ENCODE results near the gene ARL15. TPM values are rescaled to one million over a fixed set of nuclear protein-coding genes. Genes with fewer than 3 reads are reported as not detected.

The ARL15 gene
- polyA plus RNA-seq, 1 of the 3 experiments (the other 2 are of a cell fraction), result 6.4 TPM

DNA sequence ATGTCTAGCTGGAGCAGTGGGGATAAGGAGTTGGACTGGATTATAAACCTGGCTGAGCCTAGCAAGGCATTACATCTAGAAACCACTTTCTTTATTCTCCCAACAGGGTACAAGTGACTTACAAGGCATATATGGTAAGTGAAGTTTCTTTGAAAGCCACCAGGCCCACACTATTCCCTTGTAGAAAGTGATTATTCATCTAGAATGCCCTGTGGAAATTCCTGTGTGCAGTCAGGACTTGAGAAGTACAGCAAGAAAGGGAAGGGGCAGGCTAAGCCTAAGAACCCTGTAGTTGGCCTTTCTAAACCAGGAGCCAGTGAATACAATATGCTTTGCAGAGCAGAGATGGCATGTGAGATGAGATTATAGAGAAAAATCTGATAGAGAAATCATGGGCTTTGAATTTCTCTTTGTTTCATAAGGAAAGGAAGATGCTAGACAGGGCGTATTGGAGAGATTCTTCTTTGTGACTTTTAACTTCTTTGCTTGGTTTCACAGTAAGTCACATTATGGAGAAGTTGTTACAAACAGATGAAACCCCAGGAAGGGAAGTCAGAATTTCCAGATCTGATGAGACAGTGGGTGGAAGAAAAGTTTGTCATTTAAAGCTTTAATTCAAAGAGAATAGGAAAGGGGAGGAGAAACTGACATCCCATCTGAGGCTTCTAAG, 428.2 kb downstream of the ARL15 start:
- Histone ChIP-seq H3K9me3 (no peaks in the 10 kb centered on the region), H3K4me1 (ENCODE audit: control insufficient read depth in 1 of 2, insufficient read depth in 2 of 2, low read depth in 1 of 2, low read length in 1 of 2) (peaks cover 0 to 2% of the 10 kb centered on the region in 2 experiments; a peak in 1 of 4 replicates), H3K27me3 (ENCODE audit: insufficient read depth) (no peaks in the 10 kb centered on the region), H3K9me2 (no peaks in the 10 kb centered on the region), H3K9ac (no peak overlapping the region), H3K4me3 (ENCODE audit: low read depth in 2 of 2, low read length in 1 of 2) (no peak overlapping the region), H3K27ac (ENCODE audit: low read depth in 2 of 2, low read length in 1 of 2) (no peak overlapping the region), H3K79me2 (ENCODE audit: insufficient read depth) (no peaks in the 10 kb centered on the region), H3F3A (replicated peaks; ENCODE audit: insufficient read depth) (peaks cover 3% of the 10 kb centered on the region), H3K4me2 (no peak overlapping the region), H2AFZ (ENCODE audit: low read depth) (no peak overlapping the region), H4K20me1 (ENCODE audit: insufficient read depth) (no peaks in the 10 kb centered on the region), H3K36me3 (replicated peaks in 1 of 2; ENCODE audit: control insufficient read depth in 1 of 2, insufficient read depth in 2 of 2, low read length in 1 of 2) (peaks cover 0 to 2% of the 10 kb centered on the region in 2 experiments)
- DNase-seq, result no peak
- 87% methylated on average over 1 of the region's 1 CpG for WGBS (ENCODE audit: low lambda C conversion rate)
- TF ChIP-seq FOXJ3 (CRISPR knock-in tag; IDR thresholded peaks at IDR 0.05) (no peak), JUND (IDR thresholded peaks at IDR 0.05) (no peak), RFX5 (IDR thresholded peaks at IDR 0.05; ENCODE audit: low read length) (no peak), FOSL2 (IDR thresholded peaks at IDR 0.05; ENCODE audit: borderline replicate concordance, low read depth) (no peak), SMC3 (IDR thresholded peaks at IDR 0.05; ENCODE audit: low read depth, low read length) (no peak)
- TF ChIP-seq, protein P1, sequence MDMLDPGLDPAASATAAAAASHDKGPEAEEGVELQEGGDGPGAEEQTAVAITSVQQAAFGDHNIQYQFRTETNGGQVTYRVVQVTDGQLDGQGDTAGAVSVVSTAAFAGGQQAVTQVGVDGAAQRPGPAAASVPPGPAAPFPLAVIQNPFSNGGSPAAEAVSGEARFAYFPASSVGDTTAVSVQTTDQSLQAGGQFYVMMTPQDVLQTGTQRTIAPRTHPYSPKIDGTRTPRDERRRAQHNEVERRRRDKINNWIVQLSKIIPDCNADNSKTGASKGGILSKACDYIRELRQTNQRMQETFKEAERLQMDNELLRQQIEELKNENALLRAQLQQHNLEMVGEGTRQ (IDR thresholded peaks at IDR 0.05; ENCODE audit: borderline replicate concordance, low read depth, low read length), result no peak
- POLR2A ChIA-PET, result no interaction called here
- CTCF ChIA-PET, result no interaction called here

DNA sequence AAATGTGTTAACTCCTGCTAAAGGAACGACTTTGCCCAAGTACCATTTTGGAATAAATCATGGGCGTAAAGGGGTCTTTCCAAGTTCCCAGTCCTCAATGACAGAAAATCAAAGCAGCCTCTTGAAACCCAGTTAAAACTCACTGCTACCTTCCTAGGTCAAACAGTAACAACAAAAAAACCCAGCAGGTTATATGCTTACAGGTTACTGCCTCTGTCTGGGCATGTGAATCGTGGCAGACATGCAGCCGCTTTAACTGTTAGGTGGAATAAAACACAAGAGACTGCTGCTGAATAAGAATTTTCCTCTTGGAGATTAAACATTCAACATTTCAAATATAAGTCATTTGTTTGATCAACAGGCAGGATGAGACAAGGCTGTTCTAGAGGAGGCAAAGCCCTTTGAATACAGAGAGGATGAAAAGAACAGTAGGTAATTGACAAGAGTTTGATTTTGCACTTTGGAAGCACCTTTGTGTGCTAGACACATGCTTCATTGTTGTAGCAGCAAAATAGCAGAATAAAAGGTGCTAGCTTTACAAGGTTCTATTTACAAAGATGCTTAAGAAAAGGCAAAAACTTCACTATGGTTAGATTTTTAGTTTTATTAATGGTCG, 430.6 kb downstream of the ARL15 start:
- ChIA-PET CTCF (interaction anchor here (0.8 kb wide), 1 partner anchor 9 kb away, joined by 3 read pairs; no protein-coding TSS in a partner anchor), POLR2A (no interaction called here)
- WGBS (ENCODE audit: low lambda C conversion rate), result 96% methylated on average over 5 of the region's 5 CpGs
- no peak for TF ChIP-seq POLR2AphosphoS5 (IDR thresholded peaks at IDR 0.05; ENCODE audit: low read depth, low read length)
- TF ChIP-seq ELF1 (IDR thresholded peaks at IDR 0.05), result no peak
- TF ChIP-seq, protein P2, sequence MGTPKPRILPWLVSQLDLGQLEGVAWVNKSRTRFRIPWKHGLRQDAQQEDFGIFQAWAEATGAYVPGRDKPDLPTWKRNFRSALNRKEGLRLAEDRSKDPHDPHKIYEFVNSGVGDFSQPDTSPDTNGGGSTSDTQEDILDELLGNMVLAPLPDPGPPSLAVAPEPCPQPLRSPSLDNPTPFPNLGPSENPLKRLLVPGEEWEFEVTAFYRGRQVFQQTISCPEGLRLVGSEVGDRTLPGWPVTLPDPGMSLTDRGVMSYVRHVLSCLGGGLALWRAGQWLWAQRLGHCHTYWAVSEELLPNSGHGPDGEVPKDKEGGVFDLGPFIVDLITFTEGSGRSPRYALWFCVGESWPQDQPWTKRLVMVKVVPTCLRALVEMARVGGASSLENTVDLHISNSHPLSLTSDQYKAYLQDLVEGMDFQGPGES (IDR thresholded peaks at IDR 0.05; ENCODE audit: low read depth, low read length), result no peak
- TF ChIP-seq TEAD4 (IDR thresholded peaks at IDR 0.05; ENCODE audit: borderline replicate concordance, insufficient read depth), result no peak
- TF ChIP-seq CHD2 (IDR thresholded peaks at IDR 0.05; ENCODE audit: low read length, partially characterized antibody), result no peak
- no peak for TF ChIP-seq MEF2A (IDR thresholded peaks at IDR 0.05; ENCODE audit: borderline replicate concordance, low read depth)
- no peak for TF ChIP-seq GATA2 (CRISPR knock-in tag; IDR thresholded peaks at IDR 0.05)
- no peak for TF ChIP-seq SMC3 (IDR thresholded peaks at IDR 0.05; ENCODE audit: low read depth, low read length)
- TF ChIP-seq GABPA (IDR thresholded peaks at IDR 0.05; ENCODE audit: low read depth), result no peak
- TF ChIP-seq, protein P3, sequence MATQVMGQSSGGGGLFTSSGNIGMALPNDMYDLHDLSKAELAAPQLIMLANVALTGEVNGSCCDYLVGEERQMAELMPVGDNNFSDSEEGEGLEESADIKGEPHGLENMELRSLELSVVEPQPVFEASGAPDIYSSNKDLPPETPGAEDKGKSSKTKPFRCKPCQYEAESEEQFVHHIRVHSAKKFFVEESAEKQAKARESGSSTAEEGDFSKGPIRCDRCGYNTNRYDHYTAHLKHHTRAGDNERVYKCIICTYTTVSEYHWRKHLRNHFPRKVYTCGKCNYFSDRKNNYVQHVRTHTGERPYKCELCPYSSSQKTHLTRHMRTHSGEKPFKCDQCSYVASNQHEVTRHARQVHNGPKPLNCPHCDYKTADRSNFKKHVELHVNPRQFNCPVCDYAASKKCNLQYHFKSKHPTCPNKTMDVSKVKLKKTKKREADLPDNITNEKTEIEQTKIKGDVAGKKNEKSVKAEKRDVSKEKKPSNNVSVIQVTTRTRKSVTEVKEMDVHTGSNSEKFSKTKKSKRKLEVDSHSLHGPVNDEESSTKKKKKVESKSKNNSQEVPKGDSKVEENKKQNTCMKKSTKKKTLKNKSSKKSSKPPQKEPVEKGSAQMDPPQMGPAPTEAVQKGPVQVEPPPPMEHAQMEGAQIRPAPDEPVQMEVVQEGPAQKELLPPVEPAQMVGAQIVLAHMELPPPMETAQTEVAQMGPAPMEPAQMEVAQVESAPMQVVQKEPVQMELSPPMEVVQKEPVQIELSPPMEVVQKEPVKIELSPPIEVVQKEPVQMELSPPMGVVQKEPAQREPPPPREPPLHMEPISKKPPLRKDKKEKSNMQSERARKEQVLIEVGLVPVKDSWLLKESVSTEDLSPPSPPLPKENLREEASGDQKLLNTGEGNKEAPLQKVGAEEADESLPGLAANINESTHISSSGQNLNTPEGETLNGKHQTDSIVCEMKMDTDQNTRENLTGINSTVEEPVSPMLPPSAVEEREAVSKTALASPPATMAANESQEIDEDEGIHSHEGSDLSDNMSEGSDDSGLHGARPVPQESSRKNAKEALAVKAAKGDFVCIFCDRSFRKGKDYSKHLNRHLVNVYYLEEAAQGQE (IDR thresholded peaks at IDR 0.05; ENCODE audit: low read depth, low read length), result no peak
- no peak for TF ChIP-seq MXI1 (IDR thresholded peaks at IDR 0.05; ENCODE audit: low read depth, low read length)
- TF ChIP-seq, protein P4, sequence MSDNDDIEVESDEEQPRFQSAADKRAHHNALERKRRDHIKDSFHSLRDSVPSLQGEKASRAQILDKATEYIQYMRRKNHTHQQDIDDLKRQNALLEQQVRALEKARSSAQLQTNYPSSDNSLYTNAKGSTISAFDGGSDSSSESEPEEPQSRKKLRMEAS (IDR thresholded peaks at IDR 0.05; ENCODE audit: low read depth), result no peak
- TF ChIP-seq RAD21 (IDR thresholded peaks at IDR 0.05; ENCODE audit: low read length), result no peak
- TF ChIP-seq EP300 (IDR thresholded peaks at IDR 0.05; ENCODE audit: borderline replicate concordance in 1 of 2, low read depth in 1 of 2, low read length in 1 of 2), result no peak
- TF ChIP-seq FOXJ3 (CRISPR knock-in tag; IDR thresholded peaks at IDR 0.05), result no peak
- TF ChIP-seq RXRA (IDR thresholded peaks at IDR 0.05; ENCODE audit: borderline replicate concordance, low read depth), result no peak
- TF ChIP-seq FOSL2 (IDR thresholded peaks at IDR 0.05; ENCODE audit: borderline replicate concordance, low read depth), result no peak
- TF ChIP-seq, protein P5, sequence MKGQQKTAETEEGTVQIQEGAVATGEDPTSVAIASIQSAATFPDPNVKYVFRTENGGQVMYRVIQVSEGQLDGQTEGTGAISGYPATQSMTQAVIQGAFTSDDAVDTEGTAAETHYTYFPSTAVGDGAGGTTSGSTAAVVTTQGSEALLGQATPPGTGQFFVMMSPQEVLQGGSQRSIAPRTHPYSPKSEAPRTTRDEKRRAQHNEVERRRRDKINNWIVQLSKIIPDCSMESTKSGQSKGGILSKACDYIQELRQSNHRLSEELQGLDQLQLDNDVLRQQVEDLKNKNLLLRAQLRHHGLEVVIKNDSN (IDR thresholded peaks at IDR 0.05; ENCODE audit: borderline replicate concordance, low read depth), result no peak

More for the DNA sequence above, 430.6 kb downstream of the ARL15 start:
- Histone ChIP-seq H3K9me2 (no peaks in the 10 kb centered on the region), H3K79me2 (ENCODE audit: insufficient read depth) (no peaks in the 10 kb centered on the region), H3K9ac (no peak overlapping the region), H3K4me1 (ENCODE audit: control insufficient read depth in 1 of 2, insufficient read depth in 2 of 2, low read depth in 1 of 2, low read length in 1 of 2) (peaks cover 0 to 4% of the 10 kb centered on the region in 2 experiments; a peak in 1 of 4 replicates), H4K20me1 (ENCODE audit: insufficient read depth) (no peaks in the 10 kb centered on the region), H3K4me3 (ENCODE audit: low read depth in 2 of 2, low read length in 1 of 2) (no peak overlapping the region), H3K27ac (ENCODE audit: low read depth in 2 of 2, low read length in 1 of 2) (no peak overlapping the region), H3K27me3 (ENCODE audit: insufficient read depth) (no peaks in the 10 kb centered on the region), H2AFZ (ENCODE audit: low read depth) (no peak overlapping the region), H3K36me3 (replicated peaks in 1 of 2; ENCODE audit: control insufficient read depth in 1 of 2, insufficient read depth in 2 of 2, low read length in 1 of 2) (no peaks in the 10 kb centered on the region), H3K9me3 (no peaks in the 10 kb centered on the region), H3F3A (replicated peaks; ENCODE audit: insufficient read depth) (peaks cover 3% of the 10 kb centered on the region), H3K4me2 (no peak overlapping the region)
- no peak for DNase-seq

Data from SK-N-SH (cell line).